ENCODE data around the gene TMEM190.

DNA sequence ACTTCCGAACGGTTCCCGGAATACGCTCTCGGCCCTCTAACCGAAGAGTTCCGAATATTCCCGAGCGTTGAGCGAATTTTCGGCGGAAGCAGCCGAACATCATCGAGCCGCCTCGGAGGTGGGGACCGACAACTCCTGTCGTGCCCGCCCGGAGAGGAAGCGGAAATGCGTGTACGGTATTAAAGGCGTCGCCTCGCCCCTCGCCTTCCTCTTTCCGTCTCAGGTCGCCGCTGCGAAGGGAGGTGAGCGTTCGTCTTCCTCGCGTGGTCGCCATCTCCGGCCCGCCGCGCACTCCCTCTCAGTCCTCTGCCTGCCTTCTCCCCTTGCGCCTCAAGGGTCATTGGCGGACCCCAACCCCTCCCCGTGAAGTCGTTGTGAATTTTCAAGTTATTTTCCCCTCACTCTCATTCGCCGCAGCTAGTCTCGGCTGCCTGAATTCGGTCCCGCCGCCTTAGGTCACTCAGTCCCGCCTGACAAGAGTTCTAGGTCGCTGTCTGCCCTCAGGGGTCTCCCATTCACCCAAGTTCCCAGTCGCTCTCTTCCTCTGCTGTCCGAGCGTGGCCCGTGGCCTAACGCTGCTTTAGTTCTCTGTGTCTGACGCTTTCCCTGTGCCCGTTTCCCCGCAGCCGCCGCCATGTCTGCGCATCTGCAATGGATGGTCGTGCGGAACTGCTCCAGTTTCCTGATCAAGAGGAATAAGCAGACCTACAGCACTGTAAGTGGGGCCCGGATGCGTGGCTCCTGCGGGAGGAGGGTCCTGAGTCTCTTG, 9.3 kb downstream of the TMEM190 start, which contains the start of gene RPL28:
- TF ChIP-seq, protein P1, sequence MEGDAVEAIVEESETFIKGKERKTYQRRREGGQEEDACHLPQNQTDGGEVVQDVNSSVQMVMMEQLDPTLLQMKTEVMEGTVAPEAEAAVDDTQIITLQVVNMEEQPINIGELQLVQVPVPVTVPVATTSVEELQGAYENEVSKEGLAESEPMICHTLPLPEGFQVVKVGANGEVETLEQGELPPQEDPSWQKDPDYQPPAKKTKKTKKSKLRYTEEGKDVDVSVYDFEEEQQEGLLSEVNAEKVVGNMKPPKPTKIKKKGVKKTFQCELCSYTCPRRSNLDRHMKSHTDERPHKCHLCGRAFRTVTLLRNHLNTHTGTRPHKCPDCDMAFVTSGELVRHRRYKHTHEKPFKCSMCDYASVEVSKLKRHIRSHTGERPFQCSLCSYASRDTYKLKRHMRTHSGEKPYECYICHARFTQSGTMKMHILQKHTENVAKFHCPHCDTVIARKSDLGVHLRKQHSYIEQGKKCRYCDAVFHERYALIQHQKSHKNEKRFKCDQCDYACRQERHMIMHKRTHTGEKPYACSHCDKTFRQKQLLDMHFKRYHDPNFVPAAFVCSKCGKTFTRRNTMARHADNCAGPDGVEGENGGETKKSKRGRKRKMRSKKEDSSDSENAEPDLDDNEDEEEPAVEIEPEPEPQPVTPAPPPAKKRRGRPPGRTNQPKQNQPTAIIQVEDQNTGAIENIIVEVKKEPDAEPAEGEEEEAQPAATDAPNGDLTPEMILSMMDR (IDR thresholded peaks at IDR 0.05) = no peak
- peak; percentile 87 to 99 for TF ChIP-seq POLR2A (IDR thresholded peaks at IDR 0.05)
